Stimulated activated CD8-positive, alpha-beta memory T cell treated with anti-CD3 and anti-CD28 coated beads, Interleukin-4, amount 100 ng/mL, for 4 hours (primary cell): ENCODE data around the gene XPO4.

Experiments
- DNase-seq, 2 donors: peaks; one replicate each; pipeline ENCODE4 v3.0.0-alpha.2; 2020; ENCODE audit warnings: low read depth in 2 of 2, low spot score in 1 of 2

XPO4 gene

DNA sequence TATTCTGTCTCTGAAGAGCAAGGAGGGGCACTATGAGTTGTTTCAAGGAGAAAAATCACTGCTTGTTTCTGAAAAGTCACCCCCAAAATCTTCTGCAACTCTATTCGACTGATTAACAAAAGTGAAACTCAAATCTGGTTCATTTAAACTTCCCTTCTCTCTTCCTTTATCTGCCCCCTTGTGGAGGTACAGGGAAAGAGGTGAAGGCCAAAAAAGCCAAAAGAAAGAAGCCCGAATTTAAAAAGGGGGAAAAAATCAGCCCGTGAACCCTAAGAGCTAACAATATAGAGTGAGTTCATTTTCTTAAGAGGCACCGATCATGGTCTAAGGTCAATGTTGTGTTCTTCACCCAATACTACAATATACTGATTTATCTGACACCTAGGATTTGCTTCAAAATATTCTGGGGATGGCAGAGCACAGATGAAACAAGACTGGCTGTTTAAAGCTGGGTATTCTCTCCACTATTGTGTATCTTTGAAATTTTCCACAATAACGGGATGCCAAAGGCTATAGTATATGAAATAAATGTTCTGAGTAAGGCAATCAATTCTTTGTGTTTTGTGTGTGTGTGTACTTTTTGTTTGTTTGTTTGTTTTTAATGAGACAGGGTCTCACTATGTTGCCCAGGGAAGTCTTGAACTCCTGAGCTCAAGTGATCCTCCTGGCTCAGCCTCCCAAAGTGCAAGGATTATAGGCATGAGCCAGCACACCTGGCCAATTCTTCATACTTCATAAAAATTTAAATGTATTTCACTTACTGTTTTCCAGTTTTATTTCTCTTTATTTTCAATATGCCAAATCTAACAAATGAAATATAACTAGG is 73.8 kb downstream of the XPO4 start:
- no peak for DNase-seq

DNA sequence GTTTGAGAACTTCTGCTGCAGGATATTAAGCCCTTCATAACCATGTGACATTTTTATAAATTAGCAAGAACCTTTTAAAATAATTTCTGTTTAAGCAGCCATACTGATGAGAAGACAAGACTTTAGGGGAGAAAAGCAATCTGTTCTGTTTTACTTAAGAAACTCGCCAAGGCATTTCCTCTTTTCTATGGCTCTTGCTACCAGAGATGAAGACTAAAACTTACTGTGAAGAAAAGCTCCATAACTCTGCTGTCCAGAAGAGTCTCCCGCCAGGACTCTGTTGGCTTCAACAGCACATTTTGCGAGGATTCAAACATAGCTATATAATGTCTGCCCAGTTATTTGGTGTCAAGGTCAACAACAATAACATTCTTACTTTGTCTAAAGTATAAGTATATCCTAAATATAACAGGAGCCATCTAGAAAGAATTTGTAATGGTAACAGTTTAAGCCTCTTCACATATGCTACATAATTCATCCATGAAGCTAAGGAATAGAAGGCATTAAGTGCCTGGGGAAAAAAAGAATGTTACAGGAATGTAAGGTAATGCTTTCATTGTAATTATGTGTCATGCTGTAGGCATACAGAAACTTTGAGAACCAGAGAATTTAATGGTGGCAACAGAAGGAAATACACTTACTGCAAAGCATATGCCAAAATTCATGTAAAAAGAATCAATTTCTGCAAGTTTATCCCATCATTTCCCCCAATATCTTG is 75.5 kb downstream of the XPO4 start:
- DNase-seq: no peak

DNA sequence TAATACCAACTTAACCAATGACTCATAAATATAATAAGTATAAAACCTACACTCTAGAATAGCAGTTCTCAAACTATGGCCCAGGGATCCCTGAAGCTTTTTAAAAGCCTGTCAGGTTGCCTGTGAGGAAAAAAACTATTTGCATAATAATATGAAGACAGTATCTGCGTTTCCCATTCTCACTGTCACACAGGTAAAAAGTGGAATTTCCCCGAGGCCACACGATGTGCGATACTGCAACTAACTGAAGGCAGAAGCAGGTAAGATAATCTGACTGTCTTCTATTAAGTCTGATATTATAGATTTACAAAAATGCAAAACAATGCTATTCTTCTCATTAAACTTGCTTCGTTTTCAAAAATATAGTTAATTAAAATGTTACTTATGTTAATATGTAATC is 76.2 kb downstream of the XPO4 start:
- no peak for DNase-seq

DNA sequence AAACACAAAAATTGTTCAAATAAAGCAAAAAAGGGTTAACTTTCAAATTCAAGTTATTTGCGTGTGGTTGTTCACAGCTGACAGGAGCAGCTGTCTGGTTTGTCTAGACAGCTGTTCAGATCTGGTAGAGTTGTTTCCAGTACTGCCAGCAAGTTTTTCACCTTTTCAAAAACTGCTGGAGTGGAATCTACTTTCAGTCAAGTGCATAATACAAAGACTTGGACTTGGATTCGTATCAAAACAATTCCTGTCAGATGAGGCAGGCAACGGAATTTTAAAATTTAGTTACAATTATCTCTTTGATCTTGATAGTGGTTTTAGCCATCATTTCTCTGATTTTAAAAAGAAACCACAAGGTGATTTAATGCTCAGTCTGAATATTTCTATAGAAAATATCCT is 77.1 kb downstream of the XPO4 start:
- no peak for DNase-seq

DNA sequence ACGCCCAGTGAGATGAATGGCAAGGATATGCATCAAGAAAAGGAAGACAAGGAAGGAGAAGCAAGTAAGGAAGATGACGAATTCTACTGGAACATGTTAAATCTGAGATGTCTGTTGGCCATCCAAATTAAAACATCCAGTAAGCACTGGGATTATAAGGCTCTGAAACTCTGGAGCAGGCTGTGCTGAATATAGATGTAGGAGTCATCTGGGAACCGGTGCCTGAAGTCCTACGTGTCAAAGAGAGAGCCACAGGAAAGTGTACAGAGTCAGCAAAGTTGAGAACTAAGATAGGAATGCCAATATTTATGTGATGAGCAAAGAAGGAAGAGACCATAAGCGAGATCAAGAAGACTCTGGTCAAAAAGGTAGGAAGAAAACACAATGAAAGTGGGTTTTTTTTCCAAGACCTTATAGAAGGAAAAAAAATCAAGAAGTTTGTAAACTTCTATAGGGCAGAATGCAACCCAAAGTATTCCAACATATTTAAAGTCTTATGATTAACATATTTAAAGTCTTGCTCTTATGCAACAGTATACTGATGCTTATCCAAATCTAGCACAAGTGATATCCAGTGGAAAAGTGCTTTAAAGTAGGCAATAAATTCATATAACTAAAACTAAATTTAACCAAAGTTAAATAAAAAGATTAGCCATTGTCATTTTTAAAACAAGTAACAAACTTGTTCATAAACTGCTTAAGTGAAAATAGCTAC is 77.6 kb downstream of the XPO4 start:
- no peak for DNase-seq

DNA sequence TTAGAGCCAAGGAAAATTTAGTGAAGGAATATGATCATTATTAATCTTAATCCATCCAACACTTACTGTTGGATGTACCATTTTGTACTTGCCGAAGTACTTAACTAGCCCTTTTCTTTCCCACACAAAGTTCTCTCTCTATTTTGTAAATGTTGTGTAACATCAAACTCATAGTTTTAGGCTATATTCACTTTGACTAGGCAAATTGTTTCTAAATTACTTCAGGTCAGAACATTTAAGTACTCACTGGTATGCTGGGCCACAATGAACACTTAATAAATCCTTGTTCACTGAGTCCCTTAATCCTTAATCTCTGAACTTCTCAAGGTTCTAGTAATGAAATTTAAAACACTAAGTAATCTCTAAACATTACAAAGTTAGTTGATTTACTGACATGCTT is 79.5 kb downstream of the XPO4 start:
- DNase-seq: no peak

DNA sequence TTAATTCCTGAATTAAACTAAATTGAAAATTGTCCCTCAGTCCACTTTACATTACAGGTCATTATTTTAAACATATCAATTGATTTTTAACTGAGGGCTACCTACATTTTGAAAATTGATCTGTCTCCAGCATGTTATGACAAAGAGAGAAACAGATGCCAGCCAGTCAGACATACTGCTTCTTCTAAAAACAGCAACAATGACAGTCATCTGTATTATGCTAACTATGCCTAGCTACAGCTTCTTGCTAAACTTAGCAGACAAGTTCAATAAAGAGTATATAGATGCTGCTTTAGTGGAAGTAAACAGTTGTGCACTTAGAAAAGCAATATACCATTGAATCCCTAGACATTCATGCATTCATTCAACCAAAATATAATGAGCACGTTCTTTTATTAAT is 80.1 kb downstream of the XPO4 start:
- DNase-seq: no peak

DNA sequence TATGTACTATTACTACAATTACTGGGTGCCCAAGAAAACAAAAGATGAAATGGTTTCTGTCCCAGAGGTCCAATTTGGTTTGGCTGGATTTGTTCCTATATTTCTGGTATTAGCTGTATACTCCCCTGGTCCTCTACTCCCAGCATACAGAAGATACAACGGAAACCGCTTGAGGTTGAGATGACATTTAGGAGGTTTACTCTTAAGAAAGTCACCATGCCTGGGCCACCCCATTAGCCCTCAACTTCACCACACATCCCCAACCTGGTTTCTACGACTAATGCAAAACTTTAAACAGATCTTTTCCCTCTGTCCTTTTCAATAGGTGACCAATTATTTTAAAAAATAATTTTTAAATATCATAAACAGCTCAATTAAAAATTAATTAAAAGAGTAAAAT is 82.8 kb downstream of the XPO4 start:
- DNase-seq: no peak

DNA sequence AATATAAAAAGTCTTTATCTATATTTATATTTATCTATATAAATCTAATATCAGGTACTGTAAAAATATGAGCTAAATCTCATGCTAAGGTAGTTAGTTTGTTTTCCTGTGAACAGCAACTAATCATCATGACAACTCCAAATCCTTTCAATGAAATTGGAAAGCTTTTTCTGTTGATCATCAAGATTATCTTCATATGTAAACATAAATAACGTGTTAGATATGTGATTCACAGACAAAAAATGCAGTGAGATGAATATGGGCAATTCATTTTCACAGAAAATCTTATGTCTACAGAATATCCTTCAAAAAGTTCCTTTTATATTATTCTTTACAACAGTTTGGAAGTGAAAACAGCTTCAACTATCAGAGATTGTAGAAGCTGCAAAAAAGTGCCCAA is 87.1 kb downstream of the XPO4 start:
- no peak for DNase-seq

DNA sequence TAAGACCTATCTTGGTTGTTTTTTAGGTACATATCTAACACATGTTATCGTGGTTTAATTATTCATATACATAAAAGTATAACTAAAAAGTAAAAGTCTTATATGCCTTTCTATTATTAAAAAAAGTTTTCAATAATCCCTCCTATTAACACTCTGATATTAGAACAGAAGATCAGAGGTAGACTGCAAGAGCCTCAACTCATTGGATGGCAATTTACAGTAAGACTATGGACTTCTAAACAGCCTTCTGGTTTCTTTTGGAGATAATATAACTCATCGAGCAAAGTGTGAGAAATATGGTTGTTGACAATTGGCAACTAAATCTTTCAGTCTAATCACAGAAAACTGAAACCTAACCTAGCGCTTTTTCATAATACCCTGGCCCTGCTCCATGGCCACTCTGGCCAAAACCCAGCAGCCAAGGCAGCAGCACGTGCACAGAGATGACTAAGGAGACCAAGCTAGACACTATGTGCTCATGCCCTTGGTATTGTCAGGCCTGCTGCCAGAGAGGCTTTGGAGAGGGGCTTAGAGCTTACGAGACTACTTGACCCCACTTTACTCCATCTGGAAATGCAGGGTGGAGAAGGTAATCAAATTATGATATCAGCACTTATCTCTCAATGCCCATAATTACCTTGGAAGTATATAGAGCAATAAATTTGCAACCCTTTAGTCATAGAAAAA is 88.2 kb downstream of the XPO4 start:
- DNase-seq: no peak

DNA sequence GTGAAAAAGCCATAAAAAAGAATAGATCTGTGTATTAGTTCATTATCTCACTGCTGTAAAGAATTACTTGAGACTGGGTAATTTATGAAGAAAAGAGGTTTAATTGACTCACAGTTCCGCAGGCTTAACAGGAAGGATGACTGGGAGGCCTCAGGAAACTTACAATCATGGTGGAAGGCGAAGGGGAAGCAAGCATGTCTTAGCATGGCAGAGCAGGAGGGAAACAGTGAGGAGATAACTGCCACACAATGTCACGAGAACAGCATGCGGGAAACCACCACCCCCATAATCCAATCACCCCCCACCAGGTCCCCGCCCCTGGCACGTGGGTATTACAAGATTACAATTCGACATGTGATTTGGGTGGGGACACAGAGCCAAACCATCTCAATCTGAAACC is 89.7 kb downstream of the XPO4 start:
- no peak for DNase-seq

DNA sequence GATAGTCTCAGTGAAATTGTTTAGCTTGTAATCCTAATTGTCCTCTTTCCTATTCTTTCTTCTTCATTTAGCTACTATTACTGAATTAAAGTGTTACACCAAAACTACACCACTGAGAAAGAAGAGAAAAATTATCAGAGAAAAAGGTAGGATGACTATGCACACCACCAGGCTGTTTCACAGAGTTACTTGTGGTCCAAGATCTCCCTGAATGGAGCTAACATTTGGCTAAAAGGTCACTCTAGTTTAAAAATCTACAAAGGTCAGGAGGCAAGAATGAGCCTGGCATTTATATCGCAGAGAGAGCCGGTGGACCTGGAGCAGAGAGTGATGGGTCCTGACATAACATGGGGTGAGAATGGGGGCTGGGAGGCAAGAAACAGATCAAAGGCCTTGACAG is 91.7 kb downstream of the XPO4 start:
- DNase-seq: no peak

DNA sequence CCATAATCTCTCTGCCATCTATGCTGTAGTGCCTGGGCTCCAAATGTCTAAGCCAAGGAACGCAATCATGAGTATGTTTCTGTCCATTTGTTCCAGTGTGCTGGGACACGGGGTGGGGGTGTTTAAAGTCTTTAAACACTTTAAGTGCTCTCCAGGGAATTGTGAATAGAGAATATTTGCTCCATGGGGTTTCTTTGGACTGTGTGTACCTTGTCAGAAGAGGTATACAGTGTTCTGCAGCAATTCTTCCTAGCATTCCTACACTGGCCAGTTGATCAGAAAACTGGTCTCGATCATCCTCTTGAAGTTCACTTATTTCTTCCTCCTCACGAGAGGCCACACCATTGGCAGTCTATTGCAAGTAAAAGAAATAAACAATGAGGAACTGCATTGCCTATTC is 93.7 kb downstream of the XPO4 start:
- no peak for DNase-seq

DNA sequence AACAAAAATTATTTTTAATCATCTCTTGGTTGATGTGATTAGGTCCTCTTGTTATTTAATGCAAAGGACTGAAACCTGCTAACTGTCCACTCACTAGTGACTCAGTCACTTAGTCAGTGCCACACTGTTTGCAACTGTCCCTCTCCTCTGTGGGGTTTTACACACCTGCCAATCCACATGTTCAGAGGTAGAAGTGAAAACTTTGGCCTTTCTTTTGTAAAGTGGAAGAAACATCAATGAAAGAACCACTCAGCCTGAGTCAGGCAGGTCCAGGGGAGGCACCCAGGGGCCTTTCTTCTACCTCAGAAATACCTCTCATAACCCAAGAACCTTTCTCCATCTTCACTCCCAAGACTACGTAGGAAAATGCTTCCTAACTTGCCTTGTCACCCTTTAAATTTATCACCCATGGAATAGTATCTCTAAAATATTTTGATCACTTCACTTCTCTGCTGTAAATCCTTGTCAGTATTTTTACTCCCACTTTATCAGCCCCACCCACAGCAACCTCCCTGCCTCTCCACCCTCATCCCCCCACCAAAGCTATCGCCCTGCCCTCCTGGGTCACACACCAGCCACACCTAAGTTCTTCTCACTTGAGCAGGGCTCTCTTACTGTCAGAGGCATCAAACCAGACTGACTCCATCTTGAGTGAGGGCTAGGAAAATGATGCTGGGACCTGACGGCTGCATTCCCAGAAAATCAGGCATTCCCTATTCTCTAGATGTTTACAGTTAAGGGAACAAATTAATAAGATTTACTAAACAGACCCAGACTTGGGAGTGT is 99.2 kb downstream of the XPO4 start:
- no peak for DNase-seq

DNA sequence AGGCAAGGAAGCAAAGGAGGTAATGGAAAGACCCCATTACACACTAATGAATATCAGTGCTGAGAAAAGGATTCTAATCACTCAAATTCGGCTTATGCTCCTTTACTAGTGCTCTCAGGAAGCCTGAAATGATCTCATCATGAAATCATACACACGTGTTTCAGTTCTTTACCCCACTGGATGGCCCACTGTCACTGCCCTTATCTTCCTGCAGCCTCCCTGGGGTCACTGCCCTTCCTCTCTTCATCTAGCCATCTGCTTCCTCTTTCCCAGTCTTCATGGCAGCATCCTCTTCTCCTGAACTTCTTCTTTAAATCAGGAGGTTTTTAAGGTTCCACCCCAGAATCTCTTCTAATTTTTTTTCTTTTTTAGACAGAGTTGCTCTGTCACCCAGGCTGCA is 100.8 kb downstream of the XPO4 start:
- no peak for DNase-seq

DNA sequence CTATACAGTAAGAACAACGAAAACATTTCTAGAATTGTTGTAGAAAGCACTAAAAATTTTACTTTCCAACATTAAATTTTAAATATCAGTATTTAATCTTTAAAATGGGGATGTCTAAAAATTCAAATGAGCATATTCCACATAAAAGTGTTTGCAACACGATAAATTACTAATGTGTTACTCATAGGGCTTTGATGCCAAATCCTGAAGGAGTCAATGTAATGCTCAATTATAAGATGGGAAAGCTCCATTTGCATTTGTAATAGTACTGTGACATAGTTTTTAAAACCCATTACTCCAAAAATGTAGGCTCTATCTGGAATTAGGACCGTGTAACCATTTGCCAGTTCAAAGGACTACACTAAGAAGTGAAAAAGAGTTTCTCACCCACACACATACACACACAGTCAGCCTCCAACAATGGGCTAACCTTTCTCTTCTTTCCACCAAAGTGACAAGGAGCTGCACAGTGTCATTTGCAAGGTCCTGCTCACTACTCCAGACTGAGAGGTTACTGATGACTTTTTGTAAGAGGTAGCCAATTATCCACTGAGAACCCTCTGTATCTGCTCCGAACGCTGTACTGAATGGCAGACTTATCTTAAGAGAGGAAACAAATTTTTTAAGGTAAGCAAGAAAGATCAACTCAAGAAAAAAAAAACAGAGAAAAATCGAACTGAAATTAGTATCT is 102.7 kb downstream of the XPO4 start:
- no peak for DNase-seq

DNA sequence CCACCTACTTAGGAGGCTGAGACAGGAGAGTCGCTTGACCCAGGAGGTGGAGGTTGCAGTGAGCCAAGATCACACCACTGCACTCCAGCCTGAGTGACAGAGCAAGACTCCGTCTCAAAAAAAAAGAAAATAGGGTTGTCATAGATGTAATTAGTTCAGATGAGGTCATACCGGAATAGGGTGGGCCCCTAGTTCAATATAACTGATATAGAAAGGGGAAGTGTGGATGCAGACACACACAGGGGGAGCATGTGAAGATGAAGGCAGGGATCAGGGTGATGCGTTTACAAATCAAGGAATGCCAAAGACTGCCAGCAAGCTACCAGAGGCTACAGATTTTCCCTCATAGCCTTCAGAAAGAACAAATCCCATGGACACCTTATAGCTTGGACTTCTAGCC is 104.5 kb downstream of the XPO4 start:
- no peak for DNase-seq

DNA sequence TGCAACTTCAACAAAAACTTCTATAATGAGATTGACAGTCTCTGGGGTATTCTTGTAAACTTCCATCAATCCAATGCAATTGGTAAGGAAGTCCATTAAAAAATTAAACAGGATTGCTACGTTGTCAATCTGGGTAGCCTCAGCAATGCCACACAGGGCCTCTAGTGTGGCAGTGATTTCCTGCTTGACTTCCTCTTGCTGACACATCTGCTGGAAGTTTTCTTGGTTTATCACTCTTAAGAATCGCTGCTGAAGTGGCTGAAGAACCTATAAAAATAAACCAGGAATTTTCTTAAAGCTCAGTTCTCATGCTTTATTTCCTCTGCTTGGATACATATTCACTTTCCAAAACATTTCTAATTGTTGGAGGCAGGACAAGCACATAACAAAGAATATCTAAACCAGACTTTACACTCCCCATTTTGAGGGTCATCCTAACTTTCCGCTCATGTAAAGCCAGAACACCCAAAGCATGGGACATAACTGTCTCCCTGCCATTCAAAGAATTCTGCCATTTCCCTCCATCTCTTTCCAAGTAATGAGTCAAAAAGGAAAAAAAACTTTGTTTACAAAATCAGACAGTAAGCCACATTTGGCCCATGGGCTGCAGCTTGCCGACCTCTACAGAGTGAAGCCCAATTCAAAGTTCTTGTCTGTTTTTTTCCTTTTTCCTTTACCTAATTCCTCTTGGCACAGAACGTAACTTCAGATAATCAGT is 105.6 kb downstream of the XPO4 start:
- no peak for DNase-seq

DNA sequence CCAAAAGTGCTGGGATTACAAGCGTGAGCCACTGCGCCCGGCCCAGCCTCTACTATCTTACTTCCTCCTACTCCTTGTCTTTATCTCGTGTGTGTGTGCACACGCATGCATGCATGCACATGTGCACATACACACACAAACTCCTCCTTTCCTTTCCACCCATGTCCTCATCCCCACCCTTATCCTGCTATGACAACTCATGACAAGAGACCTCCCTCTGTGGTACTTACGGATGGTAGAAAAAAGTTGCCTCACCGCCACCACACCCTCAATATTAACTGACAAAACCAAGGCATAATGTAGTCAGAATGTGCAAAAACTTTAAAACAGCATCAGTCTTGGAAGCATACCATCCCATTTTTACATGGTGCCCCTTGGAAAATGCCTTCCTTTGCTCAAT is 112.9 kb downstream of the XPO4 start:
- DNase-seq: no peak

DNA sequence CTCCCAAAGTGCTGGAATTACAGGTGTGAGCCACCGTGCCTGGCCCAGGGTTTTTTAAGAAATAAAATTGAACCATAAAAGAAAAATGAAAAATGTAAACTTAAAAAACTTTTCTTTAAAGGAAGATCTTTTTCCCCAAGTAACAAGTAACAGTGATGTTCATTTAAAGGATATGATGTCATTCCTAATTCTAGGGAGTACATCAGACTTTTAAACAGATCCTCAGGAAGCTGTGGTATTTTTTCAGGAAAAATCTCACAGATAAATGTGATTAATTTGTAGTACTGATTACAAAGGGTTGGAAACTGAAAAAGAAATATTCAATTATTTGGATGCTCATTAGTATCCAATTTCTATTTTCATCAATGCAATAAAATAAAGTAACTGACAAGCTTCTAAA is 114.2 kb downstream of the XPO4 start:
- DNase-seq: no peak
